AG04450 (cell line): ENCODE data around the gene OTULINL. TPM values are rescaled to one million over a fixed set of nuclear protein-coding genes. Genes with fewer than 3 reads are reported as not detected.

Experiments
- CTCF ChIA-PET: fragments of 300-600, 350-600 bp; formaldehyde crosslinking; extraction: SDS; loops from one replicate; lab custom pipeline; 2022; ENCODE audit warnings: antibody characterized with exemption, inconsistent platforms; lab: Charles Lee
- POLR2A ChIA-PET: fragments of 350-600 bp; formaldehyde crosslinking; extraction: SDS; loops from one replicate; lab custom pipeline; 2021; ENCODE audit warnings: antibody characterized with exemption, inconsistent platforms; lab: Yijun Ruan, JAX
- DNase-seq: peaks from one replicate; pipeline ENCODE4 v3.0.0-alpha.2; 2011; ENCODE audit warnings: low read depth, low spot score
- H3K27ac ChIP-seq: one replicate; pipeline ENCODE4 v1.5.1; 2012; ENCODE audit warnings: low read depth, low read length, control low read depth
- H3K27me3 ChIP-seq: one replicate; pipeline ENCODE4 v1.6.0; 2012; ENCODE audit warnings: low read length; ENCODE audit not compliant: control insufficient read depth, insufficient read depth
- H3K4me3 ChIP-seq: 2 replicates; pipeline ENCODE4 v1.5.1; 2011; ENCODE audit warnings: mild to moderate bottlenecking, low read depth, low read length, control low read depth
- H3K9me3 ChIP-seq: 2 replicates; pipeline ENCODE4 v1.5.1; 2012; ENCODE audit warnings: low read length; ENCODE audit not compliant: control insufficient read depth, insufficient read depth
- CTCF ChIP-seq: IDR thresholded peaks from 2 replicates; pipeline ENCODE4 v1.5.1; 2011; ENCODE audit warnings: low read depth, low read length, control low read depth, inconsistent platforms
- polyA plus RNA-seq: library from polyadenylated mRNA; depleted of rRNA; stranded (reverse); fragments of >200 nt; gene quantifications from 2 replicates; pipeline ENCODE4 v1.2.3, GENCODE V29; 2011; rRNA removed

The OTULINL gene
- polyA plus RNA-seq, 1 experiment: 0.21 TPM

GRCh38 chr5:14660833-14661232 lies 79.2 kb downstream of the OTULINL start:
- POLR2A ChIA-PET: interaction anchor here (0.5 to 0.6 kb wide), 4 partner anchors 11 to 1000 kb away, joined by 3 to 7 read pairs (median 4); no protein-coding TSS in a partner anchor
- DNase-seq: no peak
- Histone ChIP-seq H3K27me3 (no peaks in the 10 kb centered on the region), H3K9me3 (no peaks in the 10 kb centered on the region; the same call in 1 of the 2 replicates), H3K27ac (no peak overlapping the region), H3K4me3 (no peak overlapping the region)
- CTCF ChIA-PET: interaction anchor here (0.6 to 1.9 kb wide), 4 partner anchors 13 to 759 kb away, joined by 3 to 19 read pairs (median 4); no protein-coding TSS in a partner anchor
- no peak for TF ChIP-seq CTCF

Other genes with a start within 250 kb of the OTULINL start
- gene OTULIN, start 82.9 kb downstream of the OTULINL start, polyA plus RNA-seq: 10.9 and 14.0 TPM in 2 replicates